HFF-Myc (cell line): ENCODE data around the gene ALDH1L2.

Experiments used
- DNase-seq: peaks from one replicate; pipeline ENCODE4 v3.0.0-alpha.2; 2011; ENCODE audit warnings: low read depth; ENCODE audit errors: extremely low read depth
- H3K4me3 ChIP-seq: replicated peaks from 2 replicates; pipeline ENCODE4 v1.5.1; 2011; ENCODE audit warnings: low read depth, mild to moderate bottlenecking, control low read depth, low read length
- TF ChIP-seq, protein P1 (sequence below): IDR thresholded peaks from 2 replicates; pipeline ENCODE4 v1.5.1; 2012; ENCODE audit warnings: mild to moderate bottlenecking, low read depth, low read length, control low read depth; ENCODE audit errors: missing control alignments

The ALDH1L2 gene

DNA sequence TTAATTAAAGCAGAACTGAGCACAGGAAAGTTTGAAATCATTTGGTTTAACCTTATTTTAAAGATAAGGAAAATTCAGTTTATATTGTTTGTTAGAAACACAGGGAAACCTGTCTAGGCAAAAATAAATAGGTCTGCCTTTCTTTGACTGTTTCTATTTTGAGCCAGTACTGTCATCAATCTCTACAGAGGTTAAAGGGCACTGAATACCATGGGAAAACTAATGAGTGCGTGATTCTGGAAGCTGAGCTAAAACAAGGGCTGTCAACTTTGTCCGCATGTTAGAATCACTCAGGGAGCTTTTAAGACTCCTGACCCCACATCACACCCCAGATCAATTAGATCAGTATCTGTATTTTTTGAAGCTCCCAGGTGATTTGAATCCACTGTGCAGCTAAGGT lies 59.3 kb downstream of the ALDH1L2 start:
- no peak for DNase-seq
- H3K4me3 ChIP-seq: no peak overlapping the region
- TF ChIP-seq, protein P1, sequence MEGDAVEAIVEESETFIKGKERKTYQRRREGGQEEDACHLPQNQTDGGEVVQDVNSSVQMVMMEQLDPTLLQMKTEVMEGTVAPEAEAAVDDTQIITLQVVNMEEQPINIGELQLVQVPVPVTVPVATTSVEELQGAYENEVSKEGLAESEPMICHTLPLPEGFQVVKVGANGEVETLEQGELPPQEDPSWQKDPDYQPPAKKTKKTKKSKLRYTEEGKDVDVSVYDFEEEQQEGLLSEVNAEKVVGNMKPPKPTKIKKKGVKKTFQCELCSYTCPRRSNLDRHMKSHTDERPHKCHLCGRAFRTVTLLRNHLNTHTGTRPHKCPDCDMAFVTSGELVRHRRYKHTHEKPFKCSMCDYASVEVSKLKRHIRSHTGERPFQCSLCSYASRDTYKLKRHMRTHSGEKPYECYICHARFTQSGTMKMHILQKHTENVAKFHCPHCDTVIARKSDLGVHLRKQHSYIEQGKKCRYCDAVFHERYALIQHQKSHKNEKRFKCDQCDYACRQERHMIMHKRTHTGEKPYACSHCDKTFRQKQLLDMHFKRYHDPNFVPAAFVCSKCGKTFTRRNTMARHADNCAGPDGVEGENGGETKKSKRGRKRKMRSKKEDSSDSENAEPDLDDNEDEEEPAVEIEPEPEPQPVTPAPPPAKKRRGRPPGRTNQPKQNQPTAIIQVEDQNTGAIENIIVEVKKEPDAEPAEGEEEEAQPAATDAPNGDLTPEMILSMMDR: no peak

DNA sequence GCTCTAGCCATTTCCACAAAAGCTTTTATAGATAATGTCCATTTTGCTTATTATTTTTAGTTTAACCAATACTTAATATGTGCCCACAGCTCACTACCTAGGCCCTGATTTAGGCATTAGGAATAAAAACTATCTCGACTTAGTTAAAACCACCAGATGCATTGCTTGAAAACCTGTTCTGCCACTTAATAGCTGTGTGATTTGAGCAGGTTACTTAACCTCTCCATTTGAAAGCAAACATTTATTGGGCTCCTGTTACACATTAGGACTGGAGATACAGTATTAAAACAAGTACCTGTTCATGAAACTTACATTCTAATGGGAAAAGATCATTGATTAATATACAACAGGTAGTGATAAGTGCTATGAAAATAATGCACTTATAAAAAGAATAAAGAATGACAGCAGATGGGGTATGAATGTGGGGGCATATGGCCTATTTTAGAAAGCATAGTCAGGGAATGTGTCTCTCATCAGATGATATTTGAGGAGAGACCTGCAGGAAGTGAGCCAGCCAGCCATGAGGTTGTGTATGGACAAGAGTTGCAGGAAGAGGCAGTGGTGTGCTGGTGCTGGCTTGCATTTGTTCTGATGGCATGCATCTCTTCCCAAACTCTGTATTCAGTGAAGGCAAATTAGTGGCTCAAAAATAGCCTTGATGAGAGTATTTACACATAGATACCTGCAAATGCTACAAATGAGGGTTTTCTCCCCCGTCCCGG lies 63.9 kb downstream of the ALDH1L2 start:
- H3K4me3 ChIP-seq: no peak overlapping the region
- DNase-seq: no peak
- TF ChIP-seq, protein P1: no peak

DNA sequence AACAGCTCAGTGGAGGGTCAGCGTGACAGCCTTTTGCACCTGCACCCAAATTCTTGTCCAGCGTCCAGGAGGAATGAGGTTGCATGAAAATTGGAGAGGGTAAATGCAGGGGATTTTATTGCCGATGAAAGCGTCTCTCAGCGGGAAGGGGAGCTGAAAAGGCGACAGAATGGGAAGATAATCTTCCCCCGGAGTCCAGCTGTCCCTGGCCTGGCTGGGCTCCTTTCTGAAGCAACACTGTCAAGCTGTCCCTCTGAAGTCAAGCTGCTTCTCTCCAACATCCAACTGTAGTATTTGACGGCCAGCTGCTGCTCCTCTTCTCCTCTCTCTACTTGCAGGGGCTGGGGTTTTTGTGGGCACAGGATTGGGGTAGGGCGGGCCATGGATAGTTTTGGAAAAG lies 65.5 kb downstream of the ALDH1L2 start:
- no peak overlapping the region for H3K4me3 ChIP-seq
- DNase-seq: no peak
- TF ChIP-seq, protein P1: no peak

DNA sequence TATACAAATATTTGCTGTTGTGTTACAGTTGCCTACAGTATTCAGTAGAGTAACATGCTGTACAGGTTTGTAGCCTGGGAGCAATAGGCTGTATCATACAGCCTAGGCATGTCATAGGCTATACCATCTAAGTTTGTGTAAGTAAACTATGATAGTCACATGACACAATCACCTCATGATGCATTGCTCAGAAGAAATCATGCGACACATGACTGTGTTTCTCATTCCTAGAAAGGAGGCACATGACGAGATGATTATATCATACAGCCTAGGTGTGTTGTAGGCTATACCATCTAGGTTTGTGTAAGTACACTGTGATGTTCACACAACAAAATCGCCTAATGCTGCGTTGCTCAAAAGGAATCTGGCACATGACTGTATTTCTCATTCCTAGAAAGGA lies 66.2 kb downstream of the ALDH1L2 start:
- TF ChIP-seq, protein P1: no peak

DNA sequence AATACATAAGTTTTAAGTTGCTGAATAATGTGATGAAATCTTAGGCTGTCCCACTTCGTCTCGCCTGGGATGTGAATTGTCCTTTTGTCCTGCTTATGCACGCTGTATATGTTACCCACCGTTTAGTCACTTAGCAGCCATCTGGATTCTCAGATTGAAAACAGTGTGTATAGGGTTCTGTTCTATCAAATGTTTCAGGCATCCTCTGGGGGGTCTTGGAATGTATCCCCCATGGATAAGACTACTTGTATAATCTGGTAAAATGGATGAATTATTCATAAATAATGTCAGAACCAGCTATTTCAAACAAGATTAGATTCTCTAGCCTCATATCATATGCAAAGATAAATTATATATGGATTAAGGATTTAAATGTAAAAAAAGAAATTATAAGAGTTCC lies 68.7 kb downstream of the ALDH1L2 start:
- no peak overlapping the region for H3K4me3 ChIP-seq
- no peak for DNase-seq
- TF ChIP-seq, protein P1: no peak

More for the DNA sequence above, 66.2 kb downstream of the ALDH1L2 start:
- no peak for DNase-seq
- H3K4me3 ChIP-seq: no peak overlapping the region

DNA sequence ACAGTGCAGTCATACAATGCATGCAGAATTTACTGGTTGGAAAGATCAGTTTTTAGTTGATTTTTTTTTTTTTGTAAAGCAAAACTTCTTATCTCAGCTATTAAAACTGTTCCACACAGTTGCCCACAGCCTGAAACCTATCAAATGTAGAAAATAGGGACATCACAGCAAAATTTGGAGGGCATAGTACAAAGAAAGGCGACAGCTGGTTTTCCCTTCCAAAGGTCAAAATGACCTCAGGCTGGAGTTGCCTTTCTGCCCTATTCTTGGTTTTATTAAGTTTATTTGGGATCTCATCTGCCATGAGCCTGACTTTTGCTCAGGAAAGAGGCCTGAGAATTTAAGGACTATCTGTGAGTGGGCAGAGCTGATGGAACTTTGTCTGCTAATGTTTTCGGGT lies 69.7 kb downstream of the ALDH1L2 start:
- TF ChIP-seq, protein P1: no peak
- DNase-seq: no peak
- H3K4me3 ChIP-seq: no peak overlapping the region

DNA sequence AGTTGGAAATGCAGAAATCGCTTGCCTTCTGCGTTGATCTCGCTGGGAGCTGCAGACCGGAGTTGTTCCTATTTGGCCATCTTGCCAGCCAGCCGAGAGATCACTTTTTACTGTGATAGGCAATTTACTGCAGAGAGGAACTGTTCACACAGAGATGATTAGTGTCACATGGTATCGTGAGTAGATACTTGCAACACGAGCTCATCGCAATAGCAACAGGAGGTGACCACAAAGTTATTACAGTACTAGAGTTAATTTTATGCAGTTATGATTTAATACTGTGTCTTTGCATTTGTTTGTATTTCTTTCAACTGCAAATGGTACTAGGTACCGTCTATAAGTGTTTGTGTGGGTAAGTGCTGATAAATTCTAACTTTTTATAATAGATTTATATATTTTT lies 70.4 kb downstream of the ALDH1L2 start:
- DNase-seq: no peak

More for the DNA sequence above, 70.4 kb downstream of the ALDH1L2 start:
- TF ChIP-seq, protein P1: no peak
- H3K4me3 ChIP-seq: no peak overlapping the region
